Lung (tissue), 12 donors: ENCODE results near the gene PSME3IP1. TPM values are rescaled to one million over a fixed set of nuclear protein-coding genes. Genes with fewer than 3 reads are reported as not detected.

Experiments
- ATAC-seq: fragments of 200-7000 bp; cut with Tn5 transposase; one replicate; pipeline ENCODE4 v1.9.1; 2020; ENCODE audit warnings: moderate number of reproducible peaks; ENCODE audit not compliant: insufficient read depth, low FRiP score
- DNase-seq, 3 donors: peaks; one replicate each; pipeline ENCODE4 v3.0.0-alpha.2; 2013 to 2017
- H3K27ac ChIP-seq, 2 donors: one replicate each; pipeline ENCODE4 v1.5.1; 2013; ENCODE audit warnings: mild to moderate bottlenecking in 2 of 2, moderate library complexity in 2 of 2, control low read depth in 1 of 2, inconsistent platforms in 1 of 2, low read depth in 1 of 2, low read length in 1 of 2
- H3K27me3 ChIP-seq, 3 donors: one replicate each; pipeline ENCODE4 v1.5.1; 2013; ENCODE audit warnings: low read length in 2 of 3; ENCODE audit not compliant: control insufficient read depth in 3 of 3, insufficient read depth in 3 of 3
- H3K36me3 ChIP-seq, 4 donors: one replicate each; pipeline ENCODE4 v1.5.1; 2013; ENCODE audit warnings: low read length in 4 of 4, mild to moderate bottlenecking in 1 of 4, moderate library complexity in 1 of 4; ENCODE audit not compliant: control insufficient read depth in 4 of 4, insufficient read depth in 4 of 4
- H3K4me1 ChIP-seq, 5 donors: one replicate each; pipeline ENCODE4 v1.5.1; 2013; ENCODE audit warnings: low read length in 5 of 5, mild to moderate bottlenecking in 2 of 5, moderate library complexity in 1 of 5; ENCODE audit not compliant: control insufficient read depth in 5 of 5, insufficient read depth in 5 of 5
- H3K4me3 ChIP-seq: one replicate; pipeline ENCODE4 v1.5.1; 2013; ENCODE audit warnings: mild to moderate bottlenecking, control low read depth, moderate library complexity
- H3K9ac ChIP-seq, 2 donors: one replicate each; pipeline ENCODE4 v1.5.1; 2013; ENCODE audit warnings: low read length in 2 of 2, control low read depth in 1 of 2; ENCODE audit not compliant: insufficient read depth in 1 of 2
- H3K9me3 ChIP-seq, 4 donors: one replicate each; pipeline ENCODE4 v1.5.1; 2013; ENCODE audit warnings: low read length in 3 of 4, mild to moderate bottlenecking in 1 of 4, moderate library complexity in 1 of 4; ENCODE audit not compliant: control insufficient read depth in 4 of 4, insufficient read depth in 3 of 4
- CTCF ChIP-seq: IDR thresholded peaks from 2 replicates; pipeline ENCODE4 v1.5.1; 2012; ENCODE audit warnings: mild to moderate bottlenecking; ENCODE audit errors: control extremely low read depth, extremely low read depth
- WGBS, 2 donors: extraction: QIAGEN DNeasy Blood & Tissue Kit; methylation state at CpG; one replicate each; pipeline ENCODE4 v1.1.7; 2013; 5-methylcytosine and 5-hydroxymethylcytosine counted together
- polyA plus RNA-seq, 2 donors: library from polyadenylated mRNA; stranded (reverse); fragments of 200-250 nt; gene quantifications; one replicate each; pipeline ENCODE4 v1.2.1, GENCODE V29; 2013
- total RNA-seq, 2 donors: library from RNA; depleted of rRNA in 1 of 2; stranded (reverse); fragments of >200 nt in 1 of 2; gene quantifications; one replicate each; pipeline ENCODE4 v1.2.1, GENCODE V29; 2014 to 2021
- donor health status: control.
- donor health status: control.
- donor health status: Bipolar disorder and iron deficiency.
- donor health status: healthy.
- donor health status: DM: yes; HTN: yes; CAD: no.

PSME3IP1 gene
- total and polyA plus RNA-seq, 4 donors = 59.3 to 83.1 (median 63.1) TPM

- Histone ChIP-seq H3K36me3 (peaks cover 0 to 3% (median 1%) of the 10 kb centered on the region in 4 donors), H3K4me3 (no peak overlapping the region), H3K27me3 (no peaks in the 10 kb centered on the region), H3K9ac (no peak overlapping the region), H3K9me3 (no peaks in the 10 kb centered on the region), H3K4me1 (peaks cover 0 to 19% (median 8%) of the 10 kb centered on the region in 5 donors), H3K27ac (no peak overlapping the region)
- DNase-seq (no peak), ATAC-seq (no peak)
- no peak for TF ChIP-seq CTCF
- WGBS, 2 donors = 59 to 70% methylated on average over 3 of the region's 3 CpGs
Observed at GRCh38 chr16:57178196-57178595, 7.6 kb downstream of the PSME3IP1 start.

GRCh38 chr16:57175896-57176295 lies 9.9 kb downstream of the PSME3IP1 start:
- Histone ChIP-seq H3K9ac (peak overlapping the region in 1 of 2 donors; percentile 17), H3K9me3 (no peaks in the 10 kb centered on the region), H3K27ac (no peak overlapping the region), H3K4me1 (peaks cover 0 to 19% (median 8%) of the 10 kb centered on the region in 5 donors), H3K36me3 (peaks cover 11 to 22% (median 17%) of the 10 kb centered on the region in 4 donors), H3K4me3 (no peak overlapping the region), H3K27me3 (no peaks in the 10 kb centered on the region)
- TF ChIP-seq CTCF = no peak
- DNase-seq = peak in 2 of 3 donors; percentile 49 to 73
- 62 to 80% methylated on average over 5 of the region's 5 CpGs for WGBS, 2 donors
- ATAC-seq = no peak

GRCh38 chr16:57172721-57173290 lies 13.0 kb downstream of the PSME3IP1 start:
- no peak overlapping the region for H3K9ac ChIP-seq
- H3K4me3 ChIP-seq = no peak overlapping the region
- peaks cover 0 to 12% (median 5%) of the 10 kb centered on the region in 5 donors for H3K4me1 ChIP-seq
- H3K36me3 ChIP-seq = peaks cover 11 to 27% (median 21%) of the 10 kb centered on the region in 4 donors
- ATAC-seq (no peak), DNase-seq (no peak)
- 81 to 85% methylated on average over 5 of the region's 5 CpGs for WGBS, 2 donors
- H3K9me3 ChIP-seq = no peaks in the 10 kb centered on the region
- no peaks in the 10 kb centered on the region for H3K27me3 ChIP-seq
- H3K27ac ChIP-seq = no peak overlapping the region
- no peak for TF ChIP-seq CTCF

- no peak for TF ChIP-seq CTCF
- ATAC-seq = no peak
- peaks cover 2 to 14% (median 5%) of the 10 kb centered on the region in 5 donors for H3K4me1 ChIP-seq
- no peak overlapping the region for H3K9ac ChIP-seq
- no peak overlapping the region for H3K27ac ChIP-seq
- no peak overlapping the region for H3K4me3 ChIP-seq
- no peaks in the 10 kb centered on the region for H3K27me3 ChIP-seq
- no peak for DNase-seq
- no peaks in the 10 kb centered on the region for H3K9me3 ChIP-seq
- H3K36me3 ChIP-seq = peaks cover 19 to 38% (median 24%) of the 10 kb centered on the region in 4 donors
Observed at GRCh38 chr16:57169327-57169726, 16.5 kb downstream of the PSME3IP1 start.
